T-helper 9 cell (primary cell): ENCODE results near the gene ATG7.
"Not testable (repeated sequence)": the region's sequence is repeated elsewhere in the genome, so short reads cannot be mapped to it uniquely, and the experiment has no call there.

Source experiments
- DNase-seq: peaks from one replicate; pipeline ENCODE4 v3.0.0-alpha.2; 2020

Gene ATG7

GRCh38 chr3:11392014-11392859, 120.0 kb downstream of the ATG7 start:
- no peak for DNase-seq

- DNase-seq, result no peak
These were observed 120.6 kb downstream of the ATG7 start for GRCh38 chr3:11392860-11393114.

- no peak for DNase-seq
These were observed 121.2 kb downstream of the ATG7 start for GRCh38 chr3:11393401-11393800.

GRCh38 chr3:11394392-11394791, 122.2 kb downstream of the ATG7 start:
- DNase-seq, result no peak

- DNase-seq, result no peak
These were observed 128.0 kb downstream of the ATG7 start for GRCh38 chr3:11400213-11400612.

GRCh38 chr3:11401434-11401833, 129.2 kb downstream of the ATG7 start:
- no peak for DNase-seq

- no peak for DNase-seq
These were observed 133.1 kb downstream of the ATG7 start for GRCh38 chr3:11405323-11405722.

- no peak for DNase-seq
These were observed 135.4 kb downstream of the ATG7 start for GRCh38 chr3:11407644-11408043.

- DNase-seq, result not testable (repeated sequence)
These were observed 136.2 kb downstream of the ATG7 start for GRCh38 chr3:11408324-11408859.

- DNase-seq, result no peak
These were observed 138.4 kb downstream of the ATG7 start for GRCh38 chr3:11410564-11410963.

GRCh38 chr3:11411956-11412355, 139.8 kb downstream of the ATG7 start:
- DNase-seq, result no peak

GRCh38 chr3:11413071-11413470, 140.9 kb downstream of the ATG7 start:
- no peak for DNase-seq

- DNase-seq, result no peak
These were observed 142.9 kb downstream of the ATG7 start for GRCh38 chr3:11415099-11415498.

GRCh38 chr3:11420066-11420465, 147.9 kb downstream of the ATG7 start:
- DNase-seq, result no peak

GRCh38 chr3:11422291-11422690, 150.1 kb downstream of the ATG7 start:
- no peak for DNase-seq

GRCh38 chr3:11423868-11424267, 151.7 kb downstream of the ATG7 start:
- no peak for DNase-seq

- DNase-seq, result no peak
These were observed 152.1 kb downstream of the ATG7 start for GRCh38 chr3:11424277-11424676.

- no peak for DNase-seq
These were observed 158.0 kb downstream of the ATG7 start for GRCh38 chr3:11430207-11430606.

GRCh38 chr3:11430624-11431023, 158.4 kb downstream of the ATG7 start:
- DNase-seq, result no peak

GRCh38 chr3:11431319-11431718, 159.1 kb downstream of the ATG7 start:
- no peak for DNase-seq

- DNase-seq, result no peak
These were observed 161.9 kb downstream of the ATG7 start for GRCh38 chr3:11434017-11434526.

- no peak for DNase-seq
These were observed 162.4 kb downstream of the ATG7 start for GRCh38 chr3:11434563-11435096.

- no peak for DNase-seq
These were observed 163.4 kb downstream of the ATG7 start for GRCh38 chr3:11435440-11436165.

GRCh38 chr3:11436775-11437174, 164.6 kb downstream of the ATG7 start:
- no peak for DNase-seq
